MM.1S (cell line): ENCODE measurements around the gene BMS1.

Source experiments
- DNase-seq: peaks from one replicate; pipeline ENCODE4 v3.0.0-alpha.2; 2015
- H2AFZ ChIP-seq: fragments of 300-600 bp; sonication (generic); 2 replicates; pipeline ENCODE4 v1.6.0; 2016; ENCODE audit warnings: antibody characterized with exemption, low read length
- H3F3A ChIP-seq: fragments of 300-600 bp; sonication (generic); 2 replicates; pipeline ENCODE4 v1.6.1; 2016; ENCODE audit warnings: mild to moderate bottlenecking, antibody characterized with exemption, low read length, moderate library complexity, mixed read lengths; ENCODE audit not compliant: insufficient read depth
- H3K27ac ChIP-seq: fragments of 300-600 bp; sonication (generic); 2 replicates; pipeline ENCODE4 v1.5.1; 2016; ENCODE audit warnings: mild to moderate bottlenecking, low read length
- H3K27me3 ChIP-seq: fragments of 300-600 bp; sonication (generic); replicated peaks from 2 replicates; pipeline ENCODE4 v1.6.0; 2016; ENCODE audit warnings: low read length; ENCODE audit not compliant: insufficient read depth
- H3K36me3 ChIP-seq: fragments of 300-600 bp; sonication (generic); replicated peaks from 2 replicates; pipeline ENCODE4 v1.6.1; 2016; ENCODE audit warnings: mild to moderate bottlenecking, low read length, mixed read lengths; ENCODE audit not compliant: insufficient read depth
- H3K4me1 ChIP-seq: fragments of 300-600 bp; sonication (generic); 2 replicates; pipeline ENCODE4 v1.6.1; 2016; ENCODE audit warnings: low read length, mixed read lengths
- H3K4me2 ChIP-seq: fragments of 300-600 bp; sonication (generic); 2 replicates; pipeline ENCODE4 v1.6.0; 2016; ENCODE audit warnings: low read depth, low read length
- H3K4me3 ChIP-seq: fragments of 300-600 bp; sonication (generic); 2 replicates; pipeline ENCODE4 v1.5.1; 2016; ENCODE audit warnings: low read length, mixed read lengths
- H3K79me2 ChIP-seq: fragments of 300-600 bp; sonication (generic); 2 replicates; pipeline ENCODE4 v1.6.1; 2016; ENCODE audit warnings: mixed run types, low read length, mixed read lengths
- H3K9ac ChIP-seq: fragments of 300-600 bp; sonication (generic); 2 replicates; pipeline ENCODE4 v1.6.1; 2016; ENCODE audit warnings: low read length, mixed read lengths
- H3K9me2 ChIP-seq: fragments of 300-600 bp; sonication (generic); replicated peaks from 2 replicates; pipeline ENCODE4 v1.6.1; 2016; ENCODE audit warnings: mild to moderate bottlenecking, low read length, mixed read lengths; ENCODE audit not compliant: insufficient read depth
- H3K9me3 ChIP-seq: fragments of 300-600 bp; sonication (generic); replicated peaks from 2 replicates; pipeline ENCODE4 v1.6.1; 2016; ENCODE audit warnings: mild to moderate bottlenecking, low read length, mixed read lengths; ENCODE audit not compliant: insufficient read depth
- H4K20me1 ChIP-seq: fragments of 300-600 bp; sonication (generic); 2 replicates; pipeline ENCODE4 v1.6.1; 2016; ENCODE audit warnings: mild to moderate bottlenecking, low read length, moderate library complexity, mixed read lengths; ENCODE audit not compliant: insufficient read depth
- CTCF ChIP-seq: fragments of 300-600 bp; sonication (generic); IDR thresholded peaks from 2 replicates; pipeline ENCODE4 v1.5.1; 2016; ENCODE audit warnings: antibody characterized with exemption, low read length, mixed read lengths
- EZH2 ChIP-seq: fragments of 300-600 bp; sonication (generic); optimal IDR thresholded peaks from 2 replicates; pipeline ENCODE3; 2017; ENCODE audit warnings: low read depth, mild to moderate bottlenecking, antibody characterized with exemption, low read length, mixed read lengths
- EZH2phosphoT487 ChIP-seq: fragments of 300-600 bp; sonication (generic); IDR thresholded peaks from 2 replicates; pipeline ENCODE4 v1.6.1; 2018; ENCODE audit warnings: antibody characterized with exemption, low read length

The BMS1 gene

GRCh38 chr10:42878821-42879195, 96.2 kb downstream of the BMS1 start:
- no peaks in the 10 kb centered on the region for H3F3A ChIP-seq
- H3K4me2 ChIP-seq: no peak overlapping the region
- H4K20me1 ChIP-seq: no peaks in the 10 kb centered on the region
- H3K9ac ChIP-seq: no peak overlapping the region
- no peaks in the 10 kb centered on the region for H3K79me2 ChIP-seq
- TF ChIP-seq EZH2 (no peak), CTCF (no peak), EZH2phosphoT487 (no peak)
- no peaks in the 10 kb centered on the region for H3K36me3 ChIP-seq
- H3K9me3 ChIP-seq: no peaks in the 10 kb centered on the region
- no peaks in the 10 kb centered on the region for H3K9me2 ChIP-seq
- H3K27me3 ChIP-seq: no peaks in the 10 kb centered on the region
- no peaks in the 10 kb centered on the region for H3K4me1 ChIP-seq
- no peak overlapping the region for H2AFZ ChIP-seq
- DNase-seq: no peak
- no peak overlapping the region for H3K4me3 ChIP-seq
- H3K27ac ChIP-seq: no peak overlapping the region

- no peak overlapping the region for H2AFZ ChIP-seq
- H3K27me3 ChIP-seq: no peaks in the 10 kb centered on the region
- TF ChIP-seq CTCF (no peak), EZH2 (no peak), EZH2phosphoT487 (no peak)
- no peaks in the 10 kb centered on the region for H3K36me3 ChIP-seq
- no peak for DNase-seq
- H3K9me3 ChIP-seq: no peaks in the 10 kb centered on the region
- no peak overlapping the region for H3K4me2 ChIP-seq
- H4K20me1 ChIP-seq: no peaks in the 10 kb centered on the region
- no peaks in the 10 kb centered on the region for H3K9me2 ChIP-seq
- no peaks in the 10 kb centered on the region for H3F3A ChIP-seq
- no peak overlapping the region for H3K4me3 ChIP-seq
- H3K4me1 ChIP-seq: no peaks in the 10 kb centered on the region
- no peaks in the 10 kb centered on the region for H3K79me2 ChIP-seq
- no peak overlapping the region for H3K27ac ChIP-seq
- no peak overlapping the region for H3K9ac ChIP-seq
Measured at GRCh38 chr10:42879380-42880254, 97.0 kb downstream of the BMS1 start.

GRCh38 chr10:42880255-42880620, 97.6 kb downstream of the BMS1 start:
- no peak for TF ChIP-seq EZH2
- TF ChIP-seq CTCF: no peak
- TF ChIP-seq EZH2phosphoT487: no peak

More at GRCh38 chr10:42880255-42880620, 97.6 kb downstream of the BMS1 start:
- H3K4me3 ChIP-seq: no peak overlapping the region
- no peaks in the 10 kb centered on the region for H4K20me1 ChIP-seq
- H3K4me2 ChIP-seq: no peak overlapping the region
- H3K36me3 ChIP-seq: no peaks in the 10 kb centered on the region
- H3F3A ChIP-seq: no peaks in the 10 kb centered on the region
- H3K9me3 ChIP-seq: no peaks in the 10 kb centered on the region
- H2AFZ ChIP-seq: no peak overlapping the region
- no peaks in the 10 kb centered on the region for H3K9me2 ChIP-seq
- DNase-seq: no peak
- H3K27ac ChIP-seq: no peak overlapping the region
- H3K27me3 ChIP-seq: no peaks in the 10 kb centered on the region
- no peaks in the 10 kb centered on the region for H3K4me1 ChIP-seq
- H3K9ac ChIP-seq: no peak overlapping the region
- no peaks in the 10 kb centered on the region for H3K79me2 ChIP-seq
